Measurements from ENCODE around the gene DOC2A. TPM values are rescaled to one million over a fixed set of nuclear protein-coding genes. Genes with fewer than 3 reads are reported as not detected.

The DOC2A gene
- total and polyA plus RNA-seq, 9 of the 15 experiments (the other 6 are each of a cell fraction or from before 2014, with no cell fraction given), result 0.03 to 0.38 (median 0.28) TPM; not detected in 1

- TF ChIP-seq FOXJ3 (CRISPR knock-in tag; IDR thresholded peaks at IDR 0.05) (no peak), SOX6 (IDR thresholded peaks at IDR 0.05) (peak; percentile 66), CREB1 (IDR thresholded peaks at IDR 0.05) (peak; percentile 83), CREB1 (CRISPR knock-in tag; IDR thresholded peaks at IDR 0.05) (no peak; the same call in 1 of the 2 replicates), CHD4 (IDR thresholded peaks at IDR 0.05; ENCODE audit: insufficient read depth, insufficient replicate concordance, low read depth, low read length, poor library complexity, severe bottlenecking) (peak; percentile 65), HCFC1 (IDR thresholded peaks at IDR 0.05; ENCODE audit: low read depth, low read length) (peak; percentile 32; the same call in 1 of the 2 replicates), L3MBTL2 (IDR thresholded peaks at IDR 0.05) (peak; percentile 86), SMARCA4 (IDR thresholded peaks at IDR 0.05) (peak; percentile 45), ETV5 (CRISPR knock-in tag; IDR thresholded peaks at IDR 0.05; ENCODE audit: low read depth) (0 out of 2 replicates have a peak, but pooled peaks have one; percentile 61), PHF20 (IDR thresholded peaks at IDR 0.05; ENCODE audit: partially characterized antibody) (peak; percentile 61), TAF1 (IDR thresholded peaks at IDR 0.05; ENCODE audit: control insufficient read depth, extremely low read depth, insufficient read depth, low read length, severe bottlenecking) (peak; percentile 53), SAFB2 (IDR thresholded peaks at IDR 0.05; ENCODE audit: borderline replicate concordance, low read depth, low read length, severe bottlenecking) (no peak), WHSC1 (IDR thresholded peaks at IDR 0.05; ENCODE audit: low read length) (no peak), ZNF699 (CRISPR knock-in tag; IDR thresholded peaks at IDR 0.05; ENCODE audit: insufficient replicate concordance) (no peak), VEZF1 (CRISPR knock-in tag; IDR thresholded peaks at IDR 0.05) (peak; percentile 93), SIX5 (IDR thresholded peaks at IDR 0.05; ENCODE audit: borderline replicate concordance in 1 of 2, insufficient read depth in 1 of 2, low read depth in 1 of 2, low read length in 2 of 2) (0 out of 4 replicates have a peak, but pooled peaks of 1 of the 2 experiments have one; percentile 5), PRDM10 (IDR thresholded peaks at IDR 0.05; ENCODE audit: partially characterized antibody) (peak; percentile 99), NONO (IDR thresholded peaks at IDR 0.05; ENCODE audit: low read depth in 2 of 2, low read length in 1 of 2) (peak in 1 of 2 experiments; percentile 98; a peak in 2 of 4 replicates), ZNF431 (CRISPR knock-in tag; IDR thresholded peaks at IDR 0.05) (0 out of 2 replicates have a peak, but pooled peaks have one; percentile 52), ZNF655 (CRISPR knock-in tag; IDR thresholded peaks at IDR 0.05) (no peak), CHD1 (IDR thresholded peaks at IDR 0.05; ENCODE audit: low read length) (no peak)
Observed at GRCh38 chr16:29961479-29962343, 49.1 kb downstream of the DOC2A start, which contains the start of gene TMEM219 (continued).
